T-cell (primary cell): ENCODE measurements around the gene WDR35. TPM values are rescaled to one million over a fixed set of nuclear protein-coding genes. Genes with fewer than 3 reads are reported as not detected.
"Not testable (repeated sequence)": the region's sequence is repeated elsewhere in the genome, so short reads cannot be mapped to it uniquely, and the experiment has no call there.

Experiments used
- ATAC-seq, 4 experiments: fragments of 200-7000 bp in 3 of 4; fragments of 150-1000 bp in 1 of 4; cut with Tn5 transposase; replicated peaks in 1 of 4; 1 replicate in 3 of 4; 2 replicates in 1 of 4; pipeline ENCODE4 v1.10.0; 2021; ENCODE audit warnings: moderate library complexity in 3 of 4, mild to moderate bottlenecking in 2 of 4, moderate number of reproducible peaks in 1 of 4
- CTCF ChIA-PET, 2 donors: fragments of 300-600 bp; sonication (Branson Sonifier 250); formaldehyde crosslinking; loops; one replicate each; lab custom pipeline; 2022; ENCODE audit warnings: antibody characterized with exemption in 2 of 2; lab: Charles Lee
- POLR2A ChIA-PET, 2 donors: fragments of 300-600 bp; sonication (Branson Sonifier 250); formaldehyde crosslinking; loops; one replicate each; lab custom pipeline; 2022; ENCODE audit warnings: antibody characterized with exemption in 2 of 2; lab: Charles Lee
- DNase-seq, 35 experiments: peaks; one replicate each; pipeline versions ENCODE4 v3.0.0 to v3.0.0-alpha.2; 2013 to 2023
- H3K27ac ChIP-seq: one replicate; pipeline ENCODE4 v1.5.1; 2013; ENCODE audit warnings: low read length
- H3K27me3 ChIP-seq, 2 experiments: replicated peaks in 1 of 2; 1 replicate in 1 of 2; 2 replicates in 1 of 2; pipeline versions ENCODE4 v1.6.1 to v1.7.0; 2013; ENCODE audit warnings: low read length in 1 of 2, mixed read lengths in 1 of 2; ENCODE audit not compliant: control insufficient read depth in 2 of 2, insufficient read depth in 2 of 2; ENCODE audit errors: extremely low read depth in 1 of 2
- H3K36me3 ChIP-seq, 2 donors: 1 replicate in 1 of 2; 2 replicates in 1 of 2; pipeline versions ENCODE4 v1.6.1 to v1.7.0; 2013; ENCODE audit warnings: low read length in 1 of 2; ENCODE audit not compliant: control insufficient read depth in 2 of 2, insufficient read depth in 1 of 2; ENCODE audit errors: extremely low read depth in 1 of 2
- H3K4me1 ChIP-seq, 2 experiments: 1 replicate in 1 of 2; 2 replicates in 1 of 2; pipeline versions ENCODE4 v1.6.1 to v1.7.0; 2013; ENCODE audit warnings: low read length in 2 of 2, mixed read lengths in 1 of 2; ENCODE audit not compliant: insufficient read depth in 2 of 2, control insufficient read depth in 1 of 2; ENCODE audit errors: extremely low read depth in 1 of 2
- H3K4me3 ChIP-seq, 2 donors: 1 replicate in 1 of 2; 2 replicates in 1 of 2; pipeline versions ENCODE4 v1.5.1 to v1.7.0; 2013; ENCODE audit warnings: mild to moderate bottlenecking in 2 of 2, low read length in 1 of 2, moderate library complexity in 1 of 2; ENCODE audit not compliant: control insufficient read depth in 1 of 2; ENCODE audit errors: extremely low read depth in 1 of 2
- H3K9me3 ChIP-seq: 2 replicates; pipeline ENCODE4 v1.7.0; 2013
- H3K27ac Mint-ChIP-seq, 2 donors: one replicate each; pipeline ENCODE4 v1.8.0; 2020 to 2021; ENCODE audit warnings: mild to moderate bottlenecking in 2 of 2, mixed read lengths in 2 of 2
- H3K27me3 Mint-ChIP-seq, 2 donors: one replicate each; pipeline ENCODE4 v1.8.0; 2021 to 2022; ENCODE audit warnings: mixed read lengths in 2 of 2
- H3K36me3 Mint-ChIP-seq: one replicate; pipeline ENCODE4 v1.8.0; 2021; ENCODE audit warnings: mixed read lengths
- H3K4me1 Mint-ChIP-seq, 3 donors: one replicate each; pipeline ENCODE4 v1.8.0; 2020 to 2022; ENCODE audit warnings: mixed read lengths in 3 of 3, mild to moderate bottlenecking in 1 of 3
- H3K4me3 Mint-ChIP-seq, 3 donors: one replicate each; pipeline ENCODE4 v1.8.0; 2020 to 2022; ENCODE audit warnings: mild to moderate bottlenecking in 3 of 3, mixed read lengths in 3 of 3, moderate library complexity in 3 of 3
- H3K9me3 Mint-ChIP-seq, 3 donors: one replicate each; pipeline ENCODE4 v1.8.0; 2020 to 2022; ENCODE audit warnings: mixed read lengths in 3 of 3
- WGBS: methylation state at CpG from one replicate; pipeline ENCODE4 v1.1.5; 2013; ENCODE audit warnings: missing lambda C conversion rate; ENCODE audit not compliant: insufficient coverage; 5-methylcytosine and 5-hydroxymethylcytosine counted together
- total RNA-seq, 35 experiments: library from RNA in 6 of 35; stranded (reverse) in 6 of 35; fragments of 120-200 nt in 1 of 35; gene quantifications; one replicate each; pipeline versions ENCODE4 v1.2.1 to v1.2.4 and lab custom pipeline; 2013 to 2026

The WDR35 gene
- total RNA-seq, 5 donors from 2014 or later (not counting 1 experiment from before 2014, with no cell fraction given), result 3.7 to 5.7 (median 4.9) TPM

GRCh38 chr2:19897623-19898245 lies 92.2 kb downstream of the WDR35 start:
- WGBS, result 100% methylated on average over 2 of the region's 5 CpGs
- no peaks in the 10 kb centered on the region for H3K9me3 ChIP-seq
- H3K36me3 ChIP-seq, result no peaks in the 10 kb centered on the region
- no peaks in the 10 kb centered on the region for H3K27me3 Mint-ChIP-seq
- peak overlapping the region; percentile 49 to 75 for H3K27ac Mint-ChIP-seq
- POLR2A ChIA-PET, result interaction anchor here in 1 of 2 donors (0.5 to 0.6 kb wide), 2 partner anchors 68 to 549 kb away, joined by 3 to 7 read pairs; partner anchors contain the start of gene RHOB
- H3K4me3 Mint-ChIP-seq, result peak overlapping the region; percentile 24 to 34 (median 28)
- H3K27me3 ChIP-seq, result no peaks in the 10 kb centered on the region
- H3K4me1 Mint-ChIP-seq, result peaks cover 56 to 68% (median 68%) of the 10 kb centered on the region in 3 donors
- H3K4me3 ChIP-seq, result no peak overlapping the region
- H3K27ac ChIP-seq, result no peak overlapping the region
- peaks cover 16% of the 10 kb centered on the region for H3K36me3 Mint-ChIP-seq
- DNase-seq, result no peak
- ATAC-seq, result no peak
- CTCF ChIA-PET, result interaction anchor here (1.0 kb wide), 2 partner anchors 12 to 29 kb away, joined by 3 read pairs; no protein-coding TSS in a partner anchor
- peaks cover 15 to 23% of the 10 kb centered on the region in 2 experiments for H3K4me1 ChIP-seq
- H3K9me3 Mint-ChIP-seq, result no peaks in the 10 kb centered on the region

GRCh38 chr2:19895535-19895934 lies 94.4 kb downstream of the WDR35 start:
- Histone ChIP-seq H3K4me1 (peaks cover 14 to 23% of the 10 kb centered on the region in 2 experiments), H3K27me3 (no peaks in the 10 kb centered on the region), H3K27ac (no peak overlapping the region), H3K36me3 (no peaks in the 10 kb centered on the region), H3K4me3 (no peak overlapping the region), H3K9me3 (no peaks in the 10 kb centered on the region)
- CTCF ChIA-PET, result interaction anchor here in 1 of 2 donors (1.5 kb wide), 1 partner anchor 120 kb away, joined by 3 read pairs; no protein-coding TSS in a partner anchor
- peaks cover 54 to 68% (median 65%) of the 10 kb centered on the region in 3 donors for H3K4me1 Mint-ChIP-seq
- no CpG with 5 or more reads among the region's 3 CpGs for WGBS
- peak overlapping the region in 1 of 3 donors; percentile 3 for H3K4me3 Mint-ChIP-seq
- peak overlapping the region in 1 of 2 donors; percentile 61 for H3K27ac Mint-ChIP-seq
- H3K9me3 Mint-ChIP-seq, result no peaks in the 10 kb centered on the region
- POLR2A ChIA-PET, result no interaction called here
- DNase-seq (no peak), ATAC-seq (no peak)
- H3K36me3 Mint-ChIP-seq, result peaks cover 22% of the 10 kb centered on the region
- no peaks in the 10 kb centered on the region for H3K27me3 Mint-ChIP-seq

GRCh38 chr2:19894134-19894792 lies 95.6 kb downstream of the WDR35 start:
- ChIA-PET POLR2A (no interaction called here), CTCF (interaction anchor here in 1 of 2 donors (0.6 kb wide), 1 partner anchor 9 kb away, joined by 5 read pairs; no protein-coding TSS in a partner anchor)
- 80% methylated on average over 2 of the region's 4 CpGs for WGBS
- Mint-ChIP-seq H3K36me3 (peaks cover 28% of the 10 kb centered on the region), H3K27ac (no peak overlapping the region), H3K27me3 (no peaks in the 10 kb centered on the region), H3K4me3 (no peak overlapping the region), H3K4me1 (peaks cover 46 to 66% (median 63%) of the 10 kb centered on the region in 3 donors), H3K9me3 (no peaks in the 10 kb centered on the region)
- Histone ChIP-seq H3K4me1 (peaks cover 9 to 17% of the 10 kb centered on the region in 2 experiments), H3K36me3 (no peaks in the 10 kb centered on the region), H3K27ac (no peak overlapping the region), H3K9me3 (no peaks in the 10 kb centered on the region), H3K27me3 (no peaks in the 10 kb centered on the region), H3K4me3 (no peak overlapping the region)
- DNase-seq (no peak), ATAC-seq (no peak)

- no peak overlapping the region for H3K27ac ChIP-seq
- ChIA-PET CTCF (no interaction called here), POLR2A (no interaction called here)
These were observed 96.3 kb downstream of the WDR35 start for GRCh38 chr2:19893520-19894133.

GRCh38 chr2:19891971-19892370 lies 97.9 kb downstream of the WDR35 start:
- H3K4me1 Mint-ChIP-seq, result peaks cover 36 to 46% (median 43%) of the 10 kb centered on the region in 3 donors
- H3K27me3 ChIP-seq, H3K27ac ChIP-seq, H3K9me3 Mint-ChIP-seq, H3K4me3 Mint-ChIP-seq, H3K4me3 ChIP-seq, H3K27me3 Mint-ChIP-seq, H3K9me3 ChIP-seq, H3K36me3 ChIP-seq, H3K4me1 ChIP-seq, ATAC-seq, POLR2A ChIA-PET: not testable (repeated sequence)
- CTCF ChIA-PET, result interaction anchor here in 1 of 2 donors (0.6 kb wide), 1 partner anchor 124 kb away, joined by 3 read pairs; no protein-coding TSS in a partner anchor
- no CpG with 5 or more reads among the region's 4 CpGs for WGBS
- H3K36me3 Mint-ChIP-seq, result peaks cover 20% of the 10 kb centered on the region
- DNase-seq, result peak in 1 of 35 experiments; percentile 24
- H3K27ac Mint-ChIP-seq, result peak overlapping the region in 1 of 2 donors; percentile 14

More at GRCh38 chr2:19893520-19894133, 96.3 kb downstream of the WDR35 start:
- peaks cover 28% of the 10 kb centered on the region for H3K36me3 Mint-ChIP-seq
- no peaks in the 10 kb centered on the region for H3K36me3 ChIP-seq
- H3K4me1 ChIP-seq, result peaks cover 6 to 14% of the 10 kb centered on the region in 2 experiments
- WGBS, result 89% methylated on average over 2 of the region's 4 CpGs
- ATAC-seq (no peak), DNase-seq (no peak)
- H3K4me3 Mint-ChIP-seq, result no peak overlapping the region
- no peak overlapping the region for H3K27ac Mint-ChIP-seq
- H3K4me1 Mint-ChIP-seq, result peaks cover 46 to 60% (median 58%) of the 10 kb centered on the region in 3 donors
- no peaks in the 10 kb centered on the region for H3K27me3 Mint-ChIP-seq
- H3K27me3 ChIP-seq, result no peaks in the 10 kb centered on the region
- H3K9me3 Mint-ChIP-seq, result no peaks in the 10 kb centered on the region
- no peaks in the 10 kb centered on the region for H3K9me3 ChIP-seq
- no peak overlapping the region for H3K4me3 ChIP-seq

- ChIA-PET CTCF (no interaction called here), POLR2A (no interaction called here)
- no peak overlapping the region for H3K27ac Mint-ChIP-seq
- WGBS, result no CpG with 5 or more reads among the region's 3 CpGs
- Histone ChIP-seq H3K27ac (no peak overlapping the region), H3K4me3 (no peak overlapping the region), H3K27me3 (no peaks in the 10 kb centered on the region), H3K4me1 (no peaks in the 10 kb centered on the region), H3K36me3 (no peaks in the 10 kb centered on the region), H3K9me3 (no peaks in the 10 kb centered on the region)
- peaks cover 27 to 32% (median 29%) of the 10 kb centered on the region in 3 donors for H3K4me1 Mint-ChIP-seq
- H3K27me3 Mint-ChIP-seq, result no peaks in the 10 kb centered on the region
- DNase-seq, result no peak
- no peak for ATAC-seq
- H3K4me3 Mint-ChIP-seq, result no peak overlapping the region
- H3K36me3 Mint-ChIP-seq, result peaks cover 20% of the 10 kb centered on the region
- H3K9me3 Mint-ChIP-seq, result no peaks in the 10 kb centered on the region
These were observed 99.8 kb downstream of the WDR35 start for GRCh38 chr2:19890104-19890503.
